H1 (cell line): ENCODE data around the gene SNU13. TPM values are rescaled to one million over a fixed set of nuclear protein-coding genes. Genes with fewer than 3 reads are reported as not detected.

ENCODE experiments used
- CTCF ChIA-PET: fragments of 300-600 bp; sonication (Branson Sonifier 250); formaldehyde crosslinking; loops from one replicate; lab custom pipeline; 2021; ENCODE audit not compliant: partially characterized antibody; lab: Charles Lee
- POLR2A ChIA-PET: fragments of 300-600 bp; sonication (Branson Sonifier 250); formaldehyde crosslinking; loops from one replicate; lab custom pipeline; 2021; ENCODE audit warnings: inconsistent platforms; ENCODE audit not compliant: partially characterized antibody; lab: Charles Lee
- DNase-seq, 2 experiments: peaks; one replicate each; pipeline versions ENCODE4 v3.0.0 to v3.0.0-alpha.2; 2010 to 2022; ENCODE audit warnings: low spot score in 2 of 2, low read depth in 1 of 2, mixed read lengths in 1 of 2
- FAIRE-seq: peaks from 2 replicates; lab custom pipeline; 2011; peaks lifted over from hg19 to GRCh38; lab: Jason Lieb, UNC
- H2AFZ ChIP-seq: 2 replicates; pipeline ENCODE4 v1.8.1; 2012; ENCODE audit warnings: low read length, inconsistent platforms
- H2AK5ac ChIP-seq: 2 replicates; pipeline ENCODE4 v1.6.1; 2013; ENCODE audit warnings: low read depth, low read length
- H2BK120ac ChIP-seq: replicated peaks from 2 replicates; pipeline ENCODE3; 2013; ENCODE audit warnings: low read depth, low read length, inconsistent platforms
- H2BK12ac ChIP-seq: 2 replicates; pipeline ENCODE4 v1.6.1; 2013; ENCODE audit warnings: low read depth, low read length
- H2BK15ac ChIP-seq: 2 replicates; pipeline ENCODE4 v1.6.1; 2013; ENCODE audit warnings: low read length
- H2BK20ac ChIP-seq: 2 replicates; pipeline ENCODE4 v1.6.1; 2013; ENCODE audit warnings: low read length
- H2BK5ac ChIP-seq: 2 replicates; pipeline ENCODE4 v1.6.1; 2013; ENCODE audit warnings: low read depth, low read length
- H3K14ac ChIP-seq: 2 replicates; pipeline ENCODE4 v1.6.1; 2013; ENCODE audit warnings: inconsistent platforms; ENCODE audit not compliant: insufficient read length
- H3K18ac ChIP-seq: 2 replicates; pipeline ENCODE4 v1.6.1; 2013; ENCODE audit warnings: low read length; ENCODE audit errors: extremely low read depth
- H3K23ac ChIP-seq: 2 replicates; pipeline ENCODE4 v1.6.1; 2013; ENCODE audit warnings: inconsistent platforms; ENCODE audit not compliant: insufficient read length
- H3K23me2 ChIP-seq: 2 replicates; pipeline ENCODE4 v1.6.1; 2013; ENCODE audit warnings: low read depth, low read length
- H3K27ac ChIP-seq: 2 replicates; pipeline ENCODE4 v1.6.1; 2011; ENCODE audit warnings: low read depth, low read length, inconsistent platforms
- H3K27me3 ChIP-seq, 4 experiments: replicated peaks in 1 of 4; 1 replicate in 1 of 4; 2 replicates in 3 of 4; pipeline versions ENCODE4 v1.6.1 to v1.8.1; 2011 to 2013; ENCODE audit warnings: low read length in 3 of 4, mild to moderate bottlenecking in 3 of 4, inconsistent platforms in 2 of 4, mixed read lengths in 2 of 4, moderate library complexity in 1 of 4; ENCODE audit not compliant: control insufficient read depth in 3 of 4, insufficient read depth in 3 of 4; ENCODE audit errors: extremely low read depth in 1 of 4
- H3K36me3 ChIP-seq, 4 experiments: 2 replicates each; pipeline versions ENCODE4 v1.6.1 to v1.8.1; 2011 to 2013; ENCODE audit warnings: mild to moderate bottlenecking in 4 of 4, low read length in 3 of 4, moderate library complexity in 2 of 4, control low read depth in 1 of 4, inconsistent platforms in 1 of 4; ENCODE audit not compliant: insufficient read depth in 4 of 4, control insufficient read depth in 2 of 4
- H3K4ac ChIP-seq: replicated peaks from 2 replicates; pipeline ENCODE3; 2013; ENCODE audit warnings: low read length, low read depth, mixed read lengths, inconsistent platforms; ENCODE audit not compliant: insufficient read length
- H3K4me1 ChIP-seq, 4 experiments: replicated peaks in 1 of 4; 1 replicate in 1 of 4; 2 replicates in 3 of 4; pipeline versions ENCODE4 v1.6.1 to v1.8.1; 2011 to 2013; ENCODE audit warnings: low read length in 3 of 4, inconsistent platforms in 2 of 4, mixed read lengths in 1 of 4; ENCODE audit not compliant: insufficient read depth in 4 of 4, control insufficient read depth in 3 of 4
- H3K4me2 ChIP-seq, 2 experiments: 2 replicates each; pipeline versions ENCODE4 v1.6.1 to v1.8.1; 2011 to 2013; ENCODE audit warnings: low read depth in 2 of 2, low read length in 2 of 2, control low read depth in 1 of 2, inconsistent platforms in 1 of 2, mild to moderate bottlenecking in 1 of 2; ENCODE audit not compliant: insufficient read depth in 1 of 2
- H3K4me3 ChIP-seq, 4 experiments: fragments of 200-600, 300-600 bp in 1 of 4; sonication (generic), shearing (Covaris generic), sonication (Bioruptor Twin) in 1 of 4; 2 replicates each; pipeline versions ENCODE4 v1.5.1 to v1.8.1; 2011 to 2016; ENCODE audit warnings: low read length in 4 of 4, low read depth in 3 of 4, control low read depth in 2 of 4, inconsistent platforms in 2 of 4, mild to moderate bottlenecking in 2 of 4, mixed read lengths in 1 of 4, moderate library complexity in 1 of 4; ENCODE audit not compliant: insufficient read depth in 2 of 4; ENCODE audit errors: extremely low read depth in 1 of 4
- H3K56ac ChIP-seq: replicated peaks from 2 replicates; pipeline ENCODE3; 2013; ENCODE audit warnings: low read depth, mild to moderate bottlenecking, mixed read lengths, low read length, inconsistent platforms; ENCODE audit not compliant: insufficient read length
- H3K79me1 ChIP-seq: 2 replicates; pipeline ENCODE4 v1.6.1; 2013; ENCODE audit warnings: low read depth, low read length, control low read depth
- H3K79me2 ChIP-seq, 2 experiments: 2 replicates each; pipeline versions ENCODE4 v1.6.1 to v1.8.1; 2012 to 2013; ENCODE audit warnings: low read length in 2 of 2, mild to moderate bottlenecking in 2 of 2, inconsistent platforms in 1 of 2; ENCODE audit not compliant: insufficient read depth in 2 of 2, control insufficient read depth in 1 of 2
- H3K9ac ChIP-seq, 4 experiments: replicated peaks in 1 of 4; 1 replicate in 1 of 4; 2 replicates in 3 of 4; pipeline versions ENCODE4 v1.6.1 to v1.8.1; 2011 to 2013; ENCODE audit warnings: low read depth in 3 of 4, low read length in 3 of 4, control low read depth in 2 of 4, mild to moderate bottlenecking in 2 of 4, moderate library complexity in 2 of 4, inconsistent platforms in 1 of 4; ENCODE audit errors: extremely low read depth in 1 of 4
- H3K9me3 ChIP-seq, 2 experiments: 2 replicates each; pipeline versions ENCODE4 v1.6.1 to v1.8.1; 2012 to 2013; ENCODE audit warnings: mild to moderate bottlenecking in 2 of 2, moderate library complexity in 2 of 2, control low read depth in 1 of 2, inconsistent platforms in 1 of 2, low read depth in 1 of 2, low read length in 1 of 2, mixed read lengths in 1 of 2; ENCODE audit not compliant: insufficient read depth in 2 of 2
- H4K20me1 ChIP-seq, 2 experiments: replicated peaks in 1 of 2; 2 replicates each; pipeline versions ENCODE3 to v1.8.1; 2011 to 2013; ENCODE audit warnings: inconsistent platforms in 2 of 2, low read length in 2 of 2, mild to moderate bottlenecking in 1 of 2; ENCODE audit not compliant: insufficient read depth in 2 of 2, control insufficient read depth in 1 of 2
- H4K5ac ChIP-seq: 2 replicates; pipeline ENCODE4 v1.6.1; 2013; ENCODE audit warnings: low read length, low read depth, mixed read lengths, inconsistent platforms; ENCODE audit not compliant: insufficient read length
- H4K8ac ChIP-seq: 2 replicates; pipeline ENCODE4 v1.8.0; 2013; ENCODE audit warnings: mild to moderate bottlenecking, moderate library complexity, low read length, inconsistent platforms; ENCODE audit not compliant: insufficient read depth; ENCODE audit errors: extremely low read depth
- H4K91ac ChIP-seq: replicated peaks from 2 replicates; pipeline ENCODE3; 2013; ENCODE audit warnings: low read length, mixed read lengths, inconsistent platforms; ENCODE audit not compliant: insufficient read length
- CBX8 ChIP-seq: fragments of 300-800, 300-1000 bp; sonication (generic); IDR thresholded peaks from 2 replicates; pipeline ENCODE4 v1.7.1; 2016; ENCODE audit warnings: low read depth, low read length, borderline replicate concordance
- JUN ChIP-seq: IDR thresholded peaks from 2 replicates; pipeline ENCODE4 v1.6.1; 2011; ENCODE audit warnings: low read depth, mild to moderate bottlenecking, improper control_type of control experiment, low read length
- NRF1 ChIP-seq: IDR thresholded peaks from 2 replicates; pipeline ENCODE4 v1.6.1; 2011; ENCODE audit warnings: mild to moderate bottlenecking, low read depth, low read length, improper control_type of control experiment
- POLR2A ChIP-seq, 2 experiments: IDR thresholded peaks; 1 replicate in 1 of 2; 2 replicates in 1 of 2; pipeline ENCODE4 v1.6.1; 2011; ENCODE audit warnings: low read depth in 2 of 2, low read length in 2 of 2, mild to moderate bottlenecking in 2 of 2; ENCODE audit errors: control extremely low read depth in 1 of 2
- RAD21 ChIP-seq, 2 experiments: IDR thresholded peaks in 1 of 2; conservative IDR thresholded peaks in 1 of 2; 2 replicates each; pipeline ENCODE4 v1.6.1; 2011; ENCODE audit warnings: low read depth in 2 of 2, low read length in 2 of 2, improper control_type of control experiment in 1 of 2, inconsistent platforms in 1 of 2, mild to moderate bottlenecking in 1 of 2, moderate library complexity in 1 of 2
- RFX5 ChIP-seq: IDR thresholded peaks from 2 replicates; pipeline ENCODE4 v1.6.1; 2011; ENCODE audit warnings: low read depth, low read length, improper control_type of control experiment, borderline replicate concordance
- SAP30 ChIP-seq: fragments of 300-600 bp; sonication (generic); IDR thresholded peaks from 2 replicates; pipeline ENCODE4 v1.7.1; 2012; ENCODE audit warnings: low read length, moderate library complexity, mild to moderate bottlenecking, inconsistent platforms; ENCODE audit not compliant: insufficient read depth, insufficient replicate concordance
- SUZ12 ChIP-seq: fragments of 200-600 bp; sonication (generic); IDR thresholded peaks from 2 replicates; pipeline ENCODE4 v1.6.1; 2012; ENCODE audit warnings: mild to moderate bottlenecking, inconsistent platforms, low read length, moderate library complexity, mixed read lengths
- TAF7 ChIP-seq: optimal IDR thresholded peaks from 2 replicates; pipeline ENCODE3; 2011; ENCODE audit warnings: low read depth, mild to moderate bottlenecking, inconsistent platforms, low read length, moderate library complexity, borderline replicate concordance
- USF2 ChIP-seq: IDR thresholded peaks from 2 replicates; pipeline ENCODE4 v1.6.1; 2011; ENCODE audit warnings: low read length, improper control_type of control experiment
- WGBS, 2 experiments: shearing (Covaris generic) in 1 of 2; methylation state at CpG; one replicate each; pipeline versions ENCODE4 v1.1.6 to v1.1.7; 2013 to 2015; ENCODE audit warnings: low lambda C conversion rate in 2 of 2, mixed read lengths in 2 of 2, inconsistent platforms in 1 of 2, low coverage in 1 of 2, missing lambda C conversion rate in 1 of 2; ENCODE audit not compliant: insufficient replicate concordance in 2 of 2, insufficient coverage in 1 of 2, insufficient read length in 1 of 2; ENCODE audit errors: extremely low coverage in 1 of 2, missing lambda C conversion rate in 1 of 2; 5-methylcytosine and 5-hydroxymethylcytosine counted together
- polyA plus RNA-seq, 7 experiments: library from polyadenylated mRNA; depleted of rRNA in 3 of 7; stranded (reverse) in 5 of 7; unstranded in 2 of 7; fragments of >200 nt in 5 of 7; fragments of 200-250 nt in 2 of 7; gene quantifications; 1 replicate in 5 of 7; 2 replicates in 1 of 7; 4 replicates in 1 of 7; pipeline versions ENCODE4 v1.2.1 to v1.2.3, GENCODE V29; 2011 to 2013; ENCODE audit warnings: missing spikeins in 2 of 7, mixed read lengths in 2 of 7
- total RNA-seq: library from RNA; stranded (reverse); fragmentation: NEBNext Ultra II Directional; extraction: Animal tissue kit (Norgen Biotek cat#: 25700); gene quantifications from 2 replicates; pipeline ENCODE4 v1.2.1, GENCODE V29; 2021

Gene SNU13
- total and polyA plus RNA-seq, 2 of the 8 experiments (the other 6 are each of a cell fraction or from before 2014, with no cell fraction given) = 241 to 281 TPM

GRCh38 chr22:41681616-41682015, 7.1 kb downstream of the SNU13 start:
- Histone ChIP-seq H4K20me1 (peaks cover 0 to 12% of the 10 kb centered on the region in 2 experiments), H3K27me3 (no peaks in the 10 kb centered on the region), H3K4me3 (peak overlapping the region; percentile 65 to 88 (median 75)), H3K79me2 (peaks cover 13 to 77% of the 10 kb centered on the region in 2 experiments), H3K9ac (peak overlapping the region in 2 of 4 experiments; percentile 47 to 57; a peak in 4 of 7 replicates), H3K4ac (no peak overlapping the region), H2BK15ac (no peak overlapping the region), H3K27ac (no peak overlapping the region), H2BK20ac (no peak overlapping the region), H3K56ac (no peak overlapping the region), H3K36me3 (peaks cover 2 to 35% (median 18%) of the 10 kb centered on the region in 4 experiments; a peak in 7 of 8 replicates), H2AK5ac (no peak overlapping the region), H2BK120ac (no peak overlapping the region), H3K14ac (no peak overlapping the region), H2AFZ (no peak overlapping the region), H3K4me2 (peak overlapping the region; percentile 62 to 67), H4K8ac (no peak overlapping the region), H2BK12ac (no peak overlapping the region), H3K23ac (no peak overlapping the region), H2BK5ac (no peak overlapping the region), H3K9me3 (no peaks in the 10 kb centered on the region), H4K5ac (no peak overlapping the region), H3K18ac (no peak overlapping the region), H3K23me2 (no peaks in the 10 kb centered on the region), H4K91ac (no peak overlapping the region), H3K79me1 (peaks cover 9% of the 10 kb centered on the region; the same call in 1 of the 2 replicates), H3K4me1 (no peaks in the 10 kb centered on the region)
- 70% methylated on average over 14 of the region's 14 CpGs; no CpG with 5 or more reads in 1 of the 2 experiments for WGBS, 2 experiments
- CTCF ChIA-PET = interaction anchor here (0.6 to 2.4 kb wide), 4 partner anchors 9 to 501 kb away, joined by 3 to 11 read pairs (median 4); no protein-coding TSS in a partner anchor
- POLR2A ChIA-PET = interaction anchor here (0.6 to 3.9 kb wide), 5 partner anchors 14 to 152 kb away, joined by 3 to 15 read pairs (median 3); partner anchors contain the start of genes CCDC134, MEI1 and SREBF2
- no peak for DNase-seq
- FAIRE-seq = no peak
- TF ChIP-seq SAP30 = no peak
- TF ChIP-seq JUN = no peak
- TF ChIP-seq USF2 = no peak
- TF ChIP-seq RAD21 (IDR thresholded peaks at IDR 0.05 in 1 of 2, conservative IDR thresholded peaks at IDR 0.05 in 1 of 2; ENCODE audit: low read depth in 2 of 2, low read length in 2 of 2) = no peak
- TF ChIP-seq TAF7 = no peak
- TF ChIP-seq POLR2A (IDR thresholded peaks at IDR 0.05; ENCODE audit: control extremely low read depth in 1 of 2, low read depth in 2 of 2, low read length in 2 of 2) = no peak
- no peak for TF ChIP-seq SUZ12
- no peak for TF ChIP-seq CBX8
- no peak for TF ChIP-seq NRF1
- TF ChIP-seq RFX5 = no peak
